Activated CD4-positive, alpha-beta T cell treated with anti-CD3 and anti-CD28 coated beads, Interleukin-2, amount 50 U/mL, for 16 hours (primary cell): ENCODE results near the gene FAM117A.

ENCODE experiments used
- DNase-seq: peaks from one replicate; pipeline ENCODE4 v3.0.0-alpha.2; 2020

Gene FAM117A

GRCh38 chr17:49763735-49764558 lies at the start of gene FAM117A:
FAM117A (minus strand) TSS chr17:49764131; CDS start chr17:49764087, 44 bp downstream.
- peak; percentile 99 for DNase-seq

GRCh38 chr17:49809056-49809455 lies 45.1 kb upstream of the FAM117A start:
- no peak for DNase-seq

- DNase-seq, result no peak
These were observed 34.8 kb upstream of the FAM117A start for GRCh38 chr17:49798738-49799137.

GRCh38 chr17:49798182-49798581 lies 34.3 kb upstream of the FAM117A start:
- DNase-seq, result no peak

GRCh38 chr17:49795372-49795771 lies 31.4 kb upstream of the FAM117A start:
- no peak for DNase-seq

GRCh38 chr17:49793309-49793708 lies 29.4 kb upstream of the FAM117A start:
- no peak for DNase-seq

GRCh38 chr17:49789243-49789578 lies 25.3 kb upstream of the FAM117A start:
- no peak for DNase-seq

GRCh38 chr17:49788478-49789242 lies 24.7 kb upstream of the FAM117A start, which contains the start of gene KAT7:
KAT7 (plus strand) TSS chr17:49788681; CDS start chr17:49788835, 154 bp downstream.
- DNase-seq, result peak; percentile 99

GRCh38 chr17:49787884-49788477 lies 24.1 kb upstream of the FAM117A start:
- peak; percentile 22 for DNase-seq

- DNase-seq, result no peak
These were observed 20.7 kb upstream of the FAM117A start for GRCh38 chr17:49784636-49785035.

- DNase-seq, result no peak
These were observed 19.9 kb upstream of the FAM117A start for GRCh38 chr17:49783791-49784190.

- no peak for DNase-seq
These were observed 19.3 kb upstream of the FAM117A start for GRCh38 chr17:49783071-49783715.

- peak; percentile 53 for DNase-seq
These were observed 15.9 kb upstream of the FAM117A start for GRCh38 chr17:49779739-49780231.

GRCh38 chr17:49779156-49779738 lies 15.3 kb upstream of the FAM117A start:
- DNase-seq, result no peak

GRCh38 chr17:49777563-49777962 lies 13.6 kb upstream of the FAM117A start:
- no peak for DNase-seq

- DNase-seq, result no peak
These were observed 12.8 kb upstream of the FAM117A start for GRCh38 chr17:49776551-49777300.

GRCh38 chr17:49775546-49776260 lies 11.8 kb upstream of the FAM117A start:
- no peak for DNase-seq

- DNase-seq, result no peak
These were observed 3.1 kb upstream of the FAM117A start for GRCh38 chr17:49766918-49767530.

- no peak for DNase-seq
These were observed 739 bp upstream of the FAM117A start for GRCh38 chr17:49764559-49765180.
